ENCODE results near the gene NFIB. TPM values are rescaled to one million over a fixed set of nuclear protein-coding genes. Genes with fewer than 3 reads are reported as not detected.

The NFIB gene
- total RNA-seq, 1 experiment from 2014 or later = 14.3 TPM

DNA sequence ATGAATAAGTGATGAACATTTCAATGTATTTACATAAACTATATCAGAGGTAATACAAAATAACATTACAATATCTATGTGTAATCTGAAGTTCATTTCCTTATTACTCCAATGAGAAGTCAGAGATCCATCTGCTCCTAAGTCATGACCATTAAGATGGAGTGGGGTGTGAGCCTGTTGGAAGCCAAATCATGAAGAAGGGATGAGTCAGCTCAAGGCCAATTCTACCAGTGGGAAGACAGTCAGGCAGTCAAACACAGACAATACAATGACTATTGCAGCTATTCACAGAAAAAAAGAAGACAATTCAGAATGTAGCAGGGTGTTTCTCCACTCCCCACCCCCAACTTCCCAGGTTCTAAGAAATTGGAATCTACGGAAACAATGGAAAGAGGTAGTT, 155.0 kb downstream of the NFIB start:
- no peaks in the 10 kb centered on the region for H3K27me3 ChIP-seq (ENCODE audit: insufficient read depth, low read length)
- H3K9me3 ChIP-seq (ENCODE audit: control insufficient read depth, low read depth, low read length) = no peaks in the 10 kb centered on the region
- H4K8ac ChIP-seq (replicated peaks; ENCODE audit: insufficient read length, low read depth, low read length) = no peak overlapping the region
- no peak overlapping the region for H2BK12ac ChIP-seq (ENCODE audit: insufficient read length, low read depth, low read length)
- Mint-ChIP-seq H3K36me3 (ENCODE audit: insufficient read depth in 1 of 3, low read depth in 3 of 3) (peaks cover 0 to 4% (median 2%) of the 10 kb centered on the region in 3 experiments; a peak in 1 of 7 replicates), H3K27ac (peak overlapping the region in 1 of 3 experiments; percentile 19; a peak in 1 of 7 replicates), H3K27me3 (ENCODE audit: low read depth) (no peaks in the 10 kb centered on the region), H3K4me3 (no peak overlapping the region), H3K9me3 (no peaks in the 10 kb centered on the region), H3K4me1 (peaks cover 25 to 39% of the 10 kb centered on the region in 2 experiments)
- WGBS (ENCODE audit: extremely low coverage, insufficient read length, low lambda C conversion rate) = no CpG with 5 or more reads among the region's 1 CpG
- no peak overlapping the region for H2BK5ac ChIP-seq (ENCODE audit: insufficient read length, low read length)
- no peak overlapping the region for H4K91ac ChIP-seq (ENCODE audit: insufficient read length, low read depth, low read length)
- H2AFZ ChIP-seq (ENCODE audit: low read length) = no peak overlapping the region
- H3K4ac ChIP-seq (ENCODE audit: low read depth, low read length) = no peak overlapping the region
- H3K79me2 ChIP-seq (ENCODE audit: insufficient read depth, low read length) = no peaks in the 10 kb centered on the region
- no peak overlapping the region for H2BK15ac ChIP-seq (ENCODE audit: low read depth, low read length)
- no peak overlapping the region for H3K18ac ChIP-seq (ENCODE audit: insufficient read length, low read depth, low read length)
- H3T11ph ChIP-seq (ENCODE audit: low read length) = no peak overlapping the region
- no peaks in the 10 kb centered on the region for H3K23me2 ChIP-seq (ENCODE audit: insufficient read length, low read depth, low read length, poor library complexity, severe bottlenecking)
- no peak overlapping the region for H3K4me2 ChIP-seq (ENCODE audit: insufficient read depth, insufficient read length, low read length)
- H2BK20ac ChIP-seq (ENCODE audit: low read depth, low read length, poor library complexity, severe bottlenecking) = no peak overlapping the region
- no peak overlapping the region for H4K5ac ChIP-seq (ENCODE audit: insufficient read length, low read depth, low read length)
- H2AK5ac ChIP-seq (ENCODE audit: insufficient read length, low read length) = no peak overlapping the region
- no peak overlapping the region for H3K56ac ChIP-seq (ENCODE audit: insufficient read length, low read depth, low read length)
- no peak for DNase-seq
- H3K27ac ChIP-seq (ENCODE audit: insufficient read length, low read depth, low read length) = no peak overlapping the region
- no peak overlapping the region for H2BK120ac ChIP-seq (ENCODE audit: low read depth, low read length, poor library complexity, severe bottlenecking)
- H3K23ac ChIP-seq (ENCODE audit: insufficient read length, low read depth, low read length) = no peak overlapping the region
- TF ChIP-seq CTCF (conservative IDR thresholded peaks at IDR 0.05) = no peak
- H3K79me1 ChIP-seq (ENCODE audit: insufficient read depth, low read depth, low read length, poor library complexity, severe bottlenecking) = no peaks in the 10 kb centered on the region
- no peak overlapping the region for H3K14ac ChIP-seq (ENCODE audit: insufficient read depth, low read length)
- H3K9ac ChIP-seq (ENCODE audit: extremely low read depth, insufficient read length, low read length) = no peak overlapping the region
- H4K20me1 ChIP-seq (ENCODE audit: control insufficient read depth, insufficient read depth, insufficient read length) = no peaks in the 10 kb centered on the region
- H3K4me1 ChIP-seq (ENCODE audit: insufficient read depth, low read length) = no peaks in the 10 kb centered on the region; the same call in 1 of the 2 replicates

Measured in H9 (cell line).